AG04450 (cell line): Measurements from ENCODE around the gene NANOS2. TPM values are rescaled to one million over a fixed set of nuclear protein-coding genes. Genes with fewer than 3 reads are reported as not detected.

Experiments
- CTCF ChIA-PET: fragments of 300-600, 350-600 bp; formaldehyde crosslinking; extraction: SDS; loops from one replicate; lab custom pipeline; 2022; ENCODE audit warnings: antibody characterized with exemption, inconsistent platforms; lab: Charles Lee
- POLR2A ChIA-PET: fragments of 350-600 bp; formaldehyde crosslinking; extraction: SDS; loops from one replicate; lab custom pipeline; 2021; ENCODE audit warnings: antibody characterized with exemption, inconsistent platforms; lab: Yijun Ruan, JAX
- DNase-seq: peaks from one replicate; pipeline ENCODE4 v3.0.0-alpha.2; 2011; ENCODE audit warnings: low read depth, low spot score
- H3K27ac ChIP-seq: one replicate; pipeline ENCODE4 v1.5.1; 2012; ENCODE audit warnings: low read depth, low read length, control low read depth
- H3K27me3 ChIP-seq: one replicate; pipeline ENCODE4 v1.6.0; 2012; ENCODE audit warnings: low read length; ENCODE audit not compliant: control insufficient read depth, insufficient read depth
- H3K4me3 ChIP-seq: 2 replicates; pipeline ENCODE4 v1.5.1; 2011; ENCODE audit warnings: mild to moderate bottlenecking, low read depth, low read length, control low read depth
- H3K9me3 ChIP-seq: 2 replicates; pipeline ENCODE4 v1.5.1; 2012; ENCODE audit warnings: low read length; ENCODE audit not compliant: control insufficient read depth, insufficient read depth
- polyA plus RNA-seq: library from polyadenylated mRNA; depleted of rRNA; stranded (reverse); fragments of >200 nt; gene quantifications from 2 replicates; pipeline ENCODE4 v1.2.3, GENCODE V29; 2011; rRNA removed
- TF ChIP-seq, protein P1 (sequence below): IDR thresholded peaks from 2 replicates; pipeline ENCODE4 v1.5.1; 2011; ENCODE audit warnings: low read depth, low read length, control low read depth, inconsistent platforms

The NANOS2 gene
- polyA plus RNA-seq, 1 experiment = not detected

GRCh38 chr19:45864629-45865082 lies 49.9 kb downstream of the NANOS2 start:
- ChIA-PET POLR2A (no interaction called here), CTCF (interaction anchor here (0.6 to 4.2 kb wide), 6 partner anchors 12 to 20 kb away, joined by 4 to 22 read pairs (median 7); no protein-coding TSS in a partner anchor)
- TF ChIP-seq, protein P1, sequence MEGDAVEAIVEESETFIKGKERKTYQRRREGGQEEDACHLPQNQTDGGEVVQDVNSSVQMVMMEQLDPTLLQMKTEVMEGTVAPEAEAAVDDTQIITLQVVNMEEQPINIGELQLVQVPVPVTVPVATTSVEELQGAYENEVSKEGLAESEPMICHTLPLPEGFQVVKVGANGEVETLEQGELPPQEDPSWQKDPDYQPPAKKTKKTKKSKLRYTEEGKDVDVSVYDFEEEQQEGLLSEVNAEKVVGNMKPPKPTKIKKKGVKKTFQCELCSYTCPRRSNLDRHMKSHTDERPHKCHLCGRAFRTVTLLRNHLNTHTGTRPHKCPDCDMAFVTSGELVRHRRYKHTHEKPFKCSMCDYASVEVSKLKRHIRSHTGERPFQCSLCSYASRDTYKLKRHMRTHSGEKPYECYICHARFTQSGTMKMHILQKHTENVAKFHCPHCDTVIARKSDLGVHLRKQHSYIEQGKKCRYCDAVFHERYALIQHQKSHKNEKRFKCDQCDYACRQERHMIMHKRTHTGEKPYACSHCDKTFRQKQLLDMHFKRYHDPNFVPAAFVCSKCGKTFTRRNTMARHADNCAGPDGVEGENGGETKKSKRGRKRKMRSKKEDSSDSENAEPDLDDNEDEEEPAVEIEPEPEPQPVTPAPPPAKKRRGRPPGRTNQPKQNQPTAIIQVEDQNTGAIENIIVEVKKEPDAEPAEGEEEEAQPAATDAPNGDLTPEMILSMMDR = no peak
- Histone ChIP-seq H3K4me3 (no peak overlapping the region), H3K27ac (no peak overlapping the region), H3K9me3 (peaks cover 4% of the 10 kb centered on the region; the same call in 1 of the 2 replicates), H3K27me3 (peaks cover 41% of the 10 kb centered on the region)
- DNase-seq = no peak

DNA sequence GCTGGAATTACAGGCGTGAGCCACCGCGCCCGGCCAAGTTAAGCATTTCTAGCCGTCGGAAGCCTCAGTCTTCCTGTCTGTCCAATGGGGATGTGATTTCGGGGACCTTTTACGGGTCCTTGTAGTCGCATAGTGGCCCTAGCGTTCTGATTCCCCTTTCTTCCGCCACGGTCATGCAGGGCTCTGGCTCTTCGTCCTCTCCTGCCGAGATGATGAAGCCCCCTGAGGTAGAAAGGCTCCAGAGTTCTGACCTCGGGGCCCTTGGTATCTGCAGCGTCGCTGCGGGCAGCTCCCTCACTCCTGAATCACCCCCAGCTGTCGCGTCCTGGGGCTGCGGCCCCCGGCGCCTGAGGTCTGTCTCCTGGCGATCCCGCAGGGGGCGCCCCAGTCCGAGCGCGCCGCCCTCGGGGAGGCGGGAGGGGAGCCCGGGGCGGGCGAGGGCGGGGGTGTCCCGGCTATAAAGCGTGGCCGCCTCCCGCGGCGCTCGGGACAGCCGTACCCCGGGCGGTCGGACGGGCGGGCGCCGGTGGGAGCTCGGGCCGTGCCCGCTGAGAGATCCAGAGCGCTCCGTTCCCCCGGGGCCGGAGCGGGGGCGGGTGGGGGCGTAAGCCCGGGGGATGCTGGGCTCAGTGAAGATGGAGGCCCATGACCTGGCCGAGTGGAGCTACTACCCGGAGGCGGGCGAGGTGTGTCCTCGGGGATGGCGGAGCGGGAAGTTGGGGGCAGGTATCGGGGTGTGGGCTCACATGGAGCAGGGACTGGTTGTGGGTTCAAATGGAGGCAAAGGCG lies 50.5 kb downstream of the NANOS2 start, which contains the start of gene FOXA3:
Gene FOXA3 (plus strand): TSS at position 487 of the 789 bp plus-strand sequence. CDS start 131 bp downstream, at position 618.
- TF ChIP-seq, protein P1 = peak; percentile 29
- no peak for DNase-seq
- no peak within 1 kb of the TSS for H3K27ac ChIP-seq
- ChIA-PET CTCF (interaction anchor here (0.6 to 4.2 kb wide), 8 partner anchors 12 to 213 kb away, joined by 4 to 22 read pairs (median 7); no protein-coding TSS in a partner anchor), POLR2A (interaction anchor here (0.6 to 1.3 kb wide), 12 partner anchors 11 to 147 kb away, joined by 3 to 8 read pairs (median 4); partner anchors contain the start of genes CCDC61, DMPK, IRF2BP1 and MYPOP)
- peaks cover 4% of the 10 kb centered on the region; the same call in 1 of the 2 replicates for H3K9me3 ChIP-seq
- H3K4me3 ChIP-seq = peak within 1 kb of the TSS; percentile 50
- peaks cover 39% of the 10 kb centered on the region for H3K27me3 ChIP-seq

DNA sequence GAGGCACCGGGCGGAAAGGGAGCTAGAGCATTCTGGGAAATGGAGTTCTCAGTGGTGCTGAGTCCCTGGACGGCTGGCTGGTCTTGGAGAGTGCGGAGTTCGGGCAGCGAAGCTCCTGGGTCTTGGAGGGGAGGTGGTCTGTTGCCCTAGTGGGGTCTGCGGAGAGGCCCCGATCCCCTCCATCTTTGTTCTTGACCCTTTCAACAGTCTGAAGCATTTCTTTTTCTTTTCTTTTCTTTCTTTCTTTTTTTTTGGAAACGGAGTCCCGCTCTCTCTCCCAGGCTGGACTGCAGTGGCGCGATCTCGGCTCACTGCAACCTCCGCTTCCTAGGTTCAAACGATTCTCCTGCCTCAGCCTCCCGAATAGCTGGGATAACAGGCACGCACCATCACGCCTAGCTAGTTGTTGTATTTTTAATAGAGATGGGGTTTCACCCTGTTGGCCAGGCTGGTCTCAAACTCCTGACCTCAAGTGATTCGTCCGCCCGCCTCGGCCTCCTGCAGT lies 51.2 kb downstream of the NANOS2 start:
- CTCF ChIA-PET = interaction anchor here (1.2 to 4.2 kb wide), 6 partner anchors 13 to 214 kb away, joined by 4 to 22 read pairs (median 7); no protein-coding TSS in a partner anchor

More for the DNA sequence above, 51.2 kb downstream of the NANOS2 start:
- Histone ChIP-seq H3K9me3 (peaks cover 4% of the 10 kb centered on the region; the same call in 1 of the 2 replicates), H3K27me3 (peaks cover 38% of the 10 kb centered on the region), H3K27ac (no peak overlapping the region), H3K4me3 (peak overlapping the region; percentile 50)
- POLR2A ChIA-PET = interaction anchor here (0.6 to 1.3 kb wide), 13 partner anchors 10 to 147 kb away, joined by 3 to 8 read pairs (median 4); partner anchors contain the start of genes CCDC61, DMPK, IRF2BP1 and MYPOP
- DNase-seq = no peak
- TF ChIP-seq, protein P1 = no peak

Other genes with a start within 250 kb of the NANOS2 start
- 0.61 and 0.68 TPM in 2 replicates for gene GIPR, start 246.6 kb downstream of the NANOS2 start, polyA plus RNA-seq
- 531 and 608 TPM in 2 replicates for gene SNRPD2, start 222.8 kb downstream of the NANOS2 start, polyA plus RNA-seq
- 6.7 and 9.5 TPM in 2 replicates for gene QPCTL, start 222.1 kb downstream of the NANOS2 start, polyA plus RNA-seq
- gene FBXO46, start 183.9 kb downstream of the NANOS2 start, polyA plus RNA-seq = 1.4 and 2.2 TPM in 2 replicates
- not detected in 2 replicates for gene MEIOSIN, start 181.3 kb downstream of the NANOS2 start, polyA plus RNA-seq
- gene SIX5, start 145.5 kb downstream of the NANOS2 start, polyA plus RNA-seq = 4.4 and 6.7 TPM in 2 replicates
- 24.3 and 24.5 TPM in 2 replicates for gene DMPK, start 132.3 kb downstream of the NANOS2 start, polyA plus RNA-seq
- gene DMWD, start 121.9 kb downstream of the NANOS2 start, polyA plus RNA-seq = 13.9 and 17.1 TPM in 2 replicates
- gene RSPH6A, start 99.5 kb downstream of the NANOS2 start, polyA plus RNA-seq = not detected in 2 replicates
- 54.3 and 63.1 TPM in 2 replicates for gene SYMPK, start 51.6 kb downstream of the NANOS2 start, polyA plus RNA-seq
- gene FOXA3, start 50.5 kb downstream of the NANOS2 start, polyA plus RNA-seq = not detected in 2 replicates
- gene IRF2BP1, start 28.6 kb downstream of the NANOS2 start, polyA plus RNA-seq = 5.0 and 6.5 TPM in 2 replicates
- gene MYPOP, start 12.2 kb downstream of the NANOS2 start, polyA plus RNA-seq = 1.4 and 1.6 TPM in 2 replicates
- 0.02 TPM in 1 of 2 replicates, not detected in the other for gene NOVA2, start 59.1 kb upstream of the NANOS2 start, polyA plus RNA-seq
- gene CCDC61, start 80.7 kb upstream of the NANOS2 start, polyA plus RNA-seq = 4.2 and 6.8 TPM in 2 replicates
- gene PGLYRP1, start 108.3 kb upstream of the NANOS2 start, polyA plus RNA-seq = not detected in 2 replicates
- gene IGFL4, start 126.2 kb upstream of the NANOS2 start, polyA plus RNA-seq = not detected in 2 replicates
- not detected in 2 replicates for gene IGFL3, start 209.9 kb upstream of the NANOS2 start, polyA plus RNA-seq
- not detected in 2 replicates for gene IGFL2, start 233.5 kb upstream of the NANOS2 start, polyA plus RNA-seq